Spinal cord (tissue), 10 donors: ENCODE results near the gene CDH1. TPM values are rescaled to one million over a fixed set of nuclear protein-coding genes. Genes with fewer than 3 reads are reported as not detected.
A peak's percentile ranks its signal among the peaks of the same experiment; 100 is the strongest.
"Not testable (repeated sequence)": the region's sequence is repeated elsewhere in the genome, so short reads cannot be mapped to it uniquely, and the experiment has no call there.

Experiments used
- DNase-seq, 6 donors: peaks; one replicate each; pipeline versions ENCODE4 v3.0.0 to v3.0.0-alpha.2; 2013 to 2015; ENCODE audit warnings: low spot score in 6 of 6, low read depth in 4 of 6
- H3K27ac ChIP-seq: one replicate; pipeline ENCODE4 v1.5.1; 2013; ENCODE audit warnings: low read depth, low read length, control low read depth
- H3K27me3 ChIP-seq: one replicate; pipeline ENCODE4 v1.6.1; 2013; ENCODE audit warnings: low read length; ENCODE audit not compliant: control insufficient read depth, insufficient read depth
- H3K36me3 ChIP-seq: one replicate; pipeline ENCODE4 v1.6.1; 2013; ENCODE audit warnings: low read length; ENCODE audit not compliant: control insufficient read depth, insufficient read depth
- H3K4me1 ChIP-seq: one replicate; pipeline ENCODE4 v1.6.1; 2013; ENCODE audit warnings: low read length; ENCODE audit not compliant: control insufficient read depth, insufficient read depth
- H3K4me3 ChIP-seq: one replicate; pipeline ENCODE4 v1.5.1; 2013; ENCODE audit warnings: low read depth, low read length, control low read depth
- H3K9me3 ChIP-seq: one replicate; pipeline ENCODE4 v1.6.1; 2013; ENCODE audit warnings: low read length; ENCODE audit not compliant: control insufficient read depth, insufficient read depth
- WGBS: methylation state at CpG from one replicate; pipeline ENCODE4 v1.1.5; 2013; ENCODE audit warnings: missing lambda C conversion rate; ENCODE audit not compliant: insufficient coverage; 5-methylcytosine and 5-hydroxymethylcytosine counted together
- polyA plus RNA-seq, 2 donors: library from polyadenylated mRNA; unstranded; fragments of 120-200 nt; gene quantifications; one replicate each; pipeline ENCODE4 v1.2.1, GENCODE V29; 2013; ENCODE audit not compliant: insufficient read length in 2 of 2
- total RNA-seq, 2 donors: library from RNA; depleted of rRNA in 1 of 2; stranded (reverse); fragments of 120-200 nt in 1 of 2; fragments of >200 nt in 1 of 2; gene quantifications; one replicate each; pipeline versions ENCODE4 v1.2.3 to v1.2.4, GENCODE V29; 2013 to 2014
- donor health status: healthy.

The CDH1 gene
- total and polyA plus RNA-seq, 4 donors: 23.6 to 45.4 (median 31.9) TPM

- no peaks in the 10 kb centered on the region for H3K27me3 ChIP-seq
- H3K4me1 ChIP-seq: peaks cover 37% of the 10 kb centered on the region
- no peaks in the 10 kb centered on the region for H3K9me3 ChIP-seq
- peaks cover 4% of the 10 kb centered on the region for H3K36me3 ChIP-seq
- H3K27ac ChIP-seq: no peak overlapping the region
- DNase-seq: no peak
- WGBS: 100% methylated on average over 2 of the region's 5 CpGs
- H3K4me3 ChIP-seq: no peak overlapping the region
These were observed 26.9 kb upstream of the CDH1 start for GRCh38 chr16:68710211-68710610.

DNA sequence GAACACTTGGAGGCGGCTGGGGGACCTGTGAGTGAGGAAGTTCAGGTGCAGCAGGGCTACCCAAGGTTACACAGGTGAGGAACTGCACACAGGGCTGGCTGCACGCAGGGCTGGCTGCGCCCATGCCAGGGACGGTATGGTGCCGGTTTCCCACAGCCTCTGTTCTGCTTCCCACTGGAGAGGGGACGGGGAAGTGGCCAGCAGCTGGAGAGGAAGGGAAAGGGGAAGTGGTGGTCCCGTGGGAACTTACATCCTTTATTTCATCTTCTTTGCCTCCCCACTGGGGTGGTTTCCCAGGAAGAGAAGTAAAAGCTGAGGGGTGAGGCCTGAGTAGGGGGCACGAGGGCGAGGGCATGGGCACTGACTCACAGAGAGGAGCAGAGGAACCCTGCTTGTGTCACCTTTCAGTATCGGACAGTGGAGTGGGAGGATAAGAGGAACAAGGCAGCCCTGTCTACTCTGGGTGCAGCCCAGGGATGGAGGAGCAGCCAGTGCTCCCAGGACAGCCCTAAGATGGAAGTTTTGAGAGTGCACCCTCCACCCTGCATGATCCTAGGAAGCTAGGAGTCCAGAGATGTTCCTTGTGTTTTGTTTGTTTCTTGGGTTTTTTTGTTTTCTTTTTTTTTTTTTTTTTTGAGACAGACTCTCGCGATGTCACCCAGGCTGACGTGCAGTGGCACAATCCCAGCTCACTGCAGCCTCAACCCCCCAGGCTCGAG, 25.5 kb upstream of the CDH1 start:
- Histone ChIP-seq H3K27ac (no peak overlapping the region), H3K27me3 (no peaks in the 10 kb centered on the region), H3K36me3 (peaks cover 4% of the 10 kb centered on the region), H3K9me3 (no peaks in the 10 kb centered on the region), H3K4me3 (no peak overlapping the region), H3K4me1 (peaks cover 45% of the 10 kb centered on the region)
- WGBS: 73% methylated on average over 3 of the region's 14 CpGs
- no peak for DNase-seq

DNA sequence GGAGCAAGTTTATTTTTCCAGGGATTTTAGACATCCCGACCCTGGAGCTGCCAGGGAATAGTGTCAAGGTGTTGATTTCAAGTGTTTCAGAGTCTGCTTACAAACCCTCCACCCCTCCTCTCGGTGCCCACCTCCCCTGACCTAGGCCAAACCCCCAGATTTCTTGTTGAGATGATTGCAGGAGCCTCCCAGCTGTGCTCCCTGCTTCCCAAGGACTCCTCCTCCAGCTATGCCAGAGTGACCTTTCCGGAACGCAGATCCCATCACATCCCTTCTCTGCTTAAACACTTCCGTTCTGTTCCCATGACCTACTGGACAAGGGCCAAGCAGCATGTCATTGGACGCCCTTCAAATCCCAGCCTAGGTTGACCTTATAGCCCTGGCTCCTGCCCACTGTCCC, 23.7 kb upstream of the CDH1 start:
- Histone ChIP-seq H3K9me3 (no peaks in the 10 kb centered on the region), H3K27ac (no peak overlapping the region), H3K27me3 (no peaks in the 10 kb centered on the region), H3K4me3 (no peak overlapping the region), H3K36me3 (no peaks in the 10 kb centered on the region), H3K4me1 (peaks cover 31% of the 10 kb centered on the region)
- WGBS: 52% methylated on average over 5 of the region's 6 CpGs
- DNase-seq: no peak

- peak in 1 of 6 donors; percentile 67 for DNase-seq
- WGBS: 50% methylated on average over 1 of the region's 5 CpGs
These were observed 21.6 kb upstream of the CDH1 start for GRCh38 chr16:68715471-68715870.

DNA sequence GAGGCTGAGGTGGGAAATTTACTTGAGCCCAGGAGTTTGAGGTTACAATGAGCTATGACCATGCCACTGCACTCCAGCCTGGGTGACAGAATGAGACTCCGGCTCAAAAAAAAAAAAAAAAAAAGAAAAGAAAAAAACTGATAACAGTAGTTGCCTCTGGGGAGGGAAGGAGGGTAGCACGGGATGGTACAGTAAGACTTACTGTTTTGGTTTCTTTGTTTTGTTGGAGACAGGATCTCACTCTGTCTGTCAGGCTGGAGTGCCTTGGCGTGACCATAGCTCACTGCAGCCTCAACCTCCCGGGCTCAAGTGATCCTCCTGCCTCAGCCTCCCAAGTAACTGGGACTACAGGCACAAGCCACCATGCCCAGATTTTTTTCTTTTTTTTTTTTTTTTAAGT, 20.6 kb upstream of the CDH1 start:
- WGBS: 38% methylated on average over 2 of the region's 4 CpGs

More at GRCh38 chr16:68715471-68715870, 21.6 kb upstream of the CDH1 start:
- no peaks in the 10 kb centered on the region for H3K9me3 ChIP-seq
- no peaks in the 10 kb centered on the region for H3K27me3 ChIP-seq
- H3K36me3 ChIP-seq: no peaks in the 10 kb centered on the region
- peaks cover 31% of the 10 kb centered on the region for H3K4me1 ChIP-seq
- H3K27ac ChIP-seq: no peak overlapping the region
- H3K4me3 ChIP-seq: no peak overlapping the region

GRCh38 chr16:68717684-68718083, 19.4 kb upstream of the CDH1 start:
- Histone ChIP-seq H3K27ac (no peak overlapping the region), H3K9me3 (no peaks in the 10 kb centered on the region), H3K36me3 (no peaks in the 10 kb centered on the region), H3K4me1 (peaks cover 20% of the 10 kb centered on the region), H3K4me3 (no peak overlapping the region), H3K27me3 (no peaks in the 10 kb centered on the region)
- WGBS: 82% methylated on average over 3 of the region's 4 CpGs
- DNase-seq: no peak

More for the DNA sequence above, 20.6 kb upstream of the CDH1 start:
- not testable (repeated sequence) for H3K4me3 ChIP-seq, H3K27ac ChIP-seq, H3K27me3 ChIP-seq, H3K36me3 ChIP-seq, H3K9me3 ChIP-seq, DNase-seq
- peaks cover 27% of the 10 kb centered on the region for H3K4me1 ChIP-seq

GRCh38 chr16:68718590-68718989, 18.5 kb upstream of the CDH1 start:
- Histone ChIP-seq H3K9me3 (no peaks in the 10 kb centered on the region), H3K27me3 (no peaks in the 10 kb centered on the region), H3K4me1 (peaks cover 15% of the 10 kb centered on the region), H3K4me3 (no peak overlapping the region), H3K36me3 (no peaks in the 10 kb centered on the region), H3K27ac (no peak overlapping the region)
- 91% methylated on average over 6 of the region's 9 CpGs for WGBS
- no peak for DNase-seq

DNA sequence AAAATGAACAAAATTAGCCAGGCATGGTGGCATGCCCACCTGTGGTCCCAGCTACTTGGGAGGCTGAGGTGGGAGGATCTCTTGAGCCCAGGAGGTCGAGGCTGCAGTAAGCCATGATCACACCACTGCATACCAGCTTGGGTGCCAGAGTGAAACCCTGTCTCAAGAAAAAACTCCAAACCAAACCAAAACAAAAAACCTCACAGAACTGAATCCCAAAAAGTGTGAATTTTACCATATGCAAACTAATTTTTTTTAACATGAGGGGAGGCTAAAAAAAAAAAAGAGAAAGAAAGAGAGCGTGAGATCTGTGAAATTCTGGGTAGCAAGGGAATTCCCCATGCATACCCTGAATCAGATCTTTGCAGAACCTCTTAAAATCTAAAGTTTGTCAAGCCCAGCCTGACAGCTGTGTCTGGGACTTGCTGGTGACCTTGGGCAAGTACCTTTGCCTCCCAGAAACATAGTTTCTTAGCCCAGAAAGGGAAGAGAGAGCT, 17.1 kb upstream of the CDH1 start:
- Histone ChIP-seq H3K4me3 (no peak overlapping the region), H3K27ac (no peak overlapping the region), H3K9me3 (no peaks in the 10 kb centered on the region), H3K36me3 (no peaks in the 10 kb centered on the region), H3K4me1 (peaks cover 9% of the 10 kb centered on the region), H3K27me3 (no peaks in the 10 kb centered on the region)
- DNase-seq: no peak
- no CpG with 5 or more reads among the region's 2 CpGs for WGBS

GRCh38 chr16:68722119-68723024, 14.7 kb upstream of the CDH1 start:
- Histone ChIP-seq H3K4me1 (no peaks in the 10 kb centered on the region), H3K36me3 (no peaks in the 10 kb centered on the region), H3K4me3 (no peak overlapping the region), H3K27me3 (no peaks in the 10 kb centered on the region), H3K27ac (no peak overlapping the region), H3K9me3 (no peaks in the 10 kb centered on the region)
- WGBS: 66% methylated on average over 7 of the region's 12 CpGs
- DNase-seq: no peak
